Measurements from ENCODE around the gene SCP2D1. TPM values are rescaled to one million over a fixed set of nuclear protein-coding genes. Genes with fewer than 3 reads are reported as not detected.

SCP2D1 gene
- total RNA-seq, 4 donors from 2014 or later: not detected

- ATAC-seq: no peak
- Histone ChIP-seq H3K9me3 (no peaks in the 10 kb centered on the region), H3K36me3 (no peaks in the 10 kb centered on the region), H3K4me1 (no peaks in the 10 kb centered on the region), H3K27me3 (peaks cover 12% of the 10 kb centered on the region), H3K4me3 (no peak overlapping the region), H3K27ac (no peak overlapping the region)
- TF ChIP-seq EP300 (IDR thresholded peaks at IDR 0.05): no peak
- TF ChIP-seq POLR2AphosphoS5 (IDR thresholded peaks at IDR 0.05): no peak
Observed at GRCh38 chr20:18788021-18788420, 25.6 kb upstream of the SCP2D1 start.

GRCh38 chr20:18790787-18791186, 22.8 kb upstream of the SCP2D1 start:
- TF ChIP-seq POLR2AphosphoS5 (IDR thresholded peaks at IDR 0.05): no peak
- no peak for TF ChIP-seq EP300 (IDR thresholded peaks at IDR 0.05)
- TF ChIP-seq POLR2A (IDR thresholded peaks at IDR 0.05): no peak
- no peak for TF ChIP-seq CTCF (IDR thresholded peaks at IDR 0.05)
- no peak overlapping the region for H3K4me3 ChIP-seq
- H3K36me3 ChIP-seq: no peaks in the 10 kb centered on the region
- no peaks in the 10 kb centered on the region for H3K9me3 ChIP-seq
- H3K4me1 ChIP-seq: peaks cover 0 to 13% (median 8%) of the 10 kb centered on the region in 3 donors
- peaks cover 12% of the 10 kb centered on the region for H3K27me3 ChIP-seq
- no peak for ATAC-seq
- no peak overlapping the region for H3K27ac ChIP-seq
- WGBS, 2 donors (ENCODE audit: low coverage in 1 of 2): 57 to 81% methylated on average over 2 to 3 of the region's 3 CpGs

GRCh38 chr20:18793625-18794427, 19.8 kb upstream of the SCP2D1 start:
- Histone ChIP-seq H3K4me1 (peaks cover 0 to 13% (median 8%) of the 10 kb centered on the region in 3 donors), H3K4me3 (peak overlapping the region; percentile 62 to 64), H3K9me3 (peaks cover 0 to 7% (median 0%) of the 10 kb centered on the region in 3 donors), H3K27ac (peak overlapping the region; percentile 69 to 90 (median 88)), H3K36me3 (no peaks in the 10 kb centered on the region), H3K27me3 (peaks cover 4% of the 10 kb centered on the region)
- TF ChIP-seq CTCF (IDR thresholded peaks at IDR 0.05) (no peak), POLR2AphosphoS5 (IDR thresholded peaks at IDR 0.05) (peak; percentile 76), POLR2A (IDR thresholded peaks at IDR 0.05) (peak; percentile 45 to 53)
- WGBS, 2 donors (ENCODE audit: low coverage in 1 of 2): 12 to 14% methylated on average over 13 to 18 of the region's 29 CpGs
- peak; percentile 97 for ATAC-seq

GRCh38 chr20:18794428-18794787, 19.2 kb upstream of the SCP2D1 start:
- Histone ChIP-seq H3K27ac (peak overlapping the region; percentile 69 to 90 (median 88)), H3K4me3 (peak overlapping the region; percentile 62 to 64), H3K4me1 (peaks cover 0 to 13% (median 8%) of the 10 kb centered on the region in 3 donors), H3K27me3 (peaks cover 4% of the 10 kb centered on the region), H3K36me3 (no peaks in the 10 kb centered on the region), H3K9me3 (peaks cover 0 to 7% (median 0%) of the 10 kb centered on the region in 3 donors)
- no peak for TF ChIP-seq POLR2AphosphoS5 (IDR thresholded peaks at IDR 0.05)
- no peak for TF ChIP-seq CTCF (IDR thresholded peaks at IDR 0.05)
- TF ChIP-seq POLR2A (IDR thresholded peaks at IDR 0.05): no peak
- no peak for TF ChIP-seq EP300 (IDR thresholded peaks at IDR 0.05)
- ATAC-seq: no peak
- 35 to 56% methylated on average over 2 to 3 of the region's 3 CpGs for WGBS, 2 donors (ENCODE audit: low coverage in 1 of 2)

GRCh38 chr20:18795366-18795765, 18.2 kb upstream of the SCP2D1 start:
- 100% methylated on average over 2 to 4 of the region's 4 CpGs for WGBS, 2 donors (ENCODE audit: low coverage in 1 of 2)
- Histone ChIP-seq H3K36me3 (no peaks in the 10 kb centered on the region), H3K27me3 (peaks cover 4% of the 10 kb centered on the region), H3K9me3 (peaks cover 0 to 7% (median 0%) of the 10 kb centered on the region in 3 donors), H3K4me3 (no peak overlapping the region), H3K27ac (no peak overlapping the region), H3K4me1 (peaks cover 0 to 13% (median 8%) of the 10 kb centered on the region in 3 donors)
- TF ChIP-seq POLR2AphosphoS5 (IDR thresholded peaks at IDR 0.05) (no peak), POLR2A (IDR thresholded peaks at IDR 0.05) (no peak)
- no peak for ATAC-seq

- no peak overlapping the region for H3K27ac ChIP-seq
- no peak for ATAC-seq
- TF ChIP-seq POLR2A (IDR thresholded peaks at IDR 0.05) (no peak), CTCF (IDR thresholded peaks at IDR 0.05) (no peak), POLR2AphosphoS5 (IDR thresholded peaks at IDR 0.05) (no peak), EP300 (IDR thresholded peaks at IDR 0.05) (no peak)
- no peaks in the 10 kb centered on the region for H3K36me3 ChIP-seq
- WGBS, 2 donors (ENCODE audit: low coverage in 1 of 2): 85 to 92% methylated on average over 2 of the region's 2 CpGs
- H3K27me3 ChIP-seq: no peaks in the 10 kb centered on the region
- no peak overlapping the region for H3K4me3 ChIP-seq
- H3K4me1 ChIP-seq: peaks cover 0 to 13% (median 8%) of the 10 kb centered on the region in 3 donors
- H3K9me3 ChIP-seq: peaks cover 0 to 7% (median 0%) of the 10 kb centered on the region in 3 donors
Observed at GRCh38 chr20:18796282-18796833, 17.2 kb upstream of the SCP2D1 start.
